IPS DF 6.9 (cell line): ENCODE measurements around the gene MICU1.
"Not testable (repeated sequence)": the region's sequence is repeated elsewhere in the genome, so short reads cannot be mapped to it uniquely, and the experiment has no call there.

ENCODE experiments used
- DNase-seq: peaks from one replicate; pipeline ENCODE4 v3.0.0-alpha.2; 2013; ENCODE audit warnings: low read depth, low spot score
- H3K27ac ChIP-seq: one replicate; pipeline ENCODE4 v1.5.1; 2013; ENCODE audit warnings: low read length, control low read depth
- H3K27me3 ChIP-seq: 2 replicates; pipeline ENCODE4 v1.6.1; 2013; ENCODE audit warnings: mild to moderate bottlenecking, low read length; ENCODE audit not compliant: control insufficient read depth, insufficient read depth
- H3K36me3 ChIP-seq: 2 replicates; pipeline ENCODE4 v1.6.1; 2013; ENCODE audit warnings: low read length; ENCODE audit not compliant: control insufficient read depth, insufficient read depth
- H3K4me1 ChIP-seq: 2 replicates; pipeline ENCODE4 v1.6.1; 2013; ENCODE audit warnings: low read length; ENCODE audit not compliant: control insufficient read depth, insufficient read depth
- H3K4me3 ChIP-seq: 2 replicates; pipeline ENCODE4 v1.5.1; 2013; ENCODE audit warnings: mild to moderate bottlenecking, low read length
- H3K9me3 ChIP-seq: 2 replicates; pipeline ENCODE4 v1.6.1; 2013; ENCODE audit warnings: low read length, inconsistent platforms; ENCODE audit not compliant: control insufficient read depth, insufficient read depth
- WGBS: extraction: QIAGEN DNeasy Blood & Tissue Kit; methylation state at CpG from one replicate; pipeline ENCODE4 v1.1.7; 2013; ENCODE audit warnings: mixed read lengths, missing lambda C conversion rate; ENCODE audit not compliant: insufficient read length, insufficient coverage; 5-methylcytosine and 5-hydroxymethylcytosine counted together

MICU1 gene

GRCh38 chr10:72564596-72564995 is 61.3 kb downstream of the MICU1 start:
- no CpG with 5 or more reads among the region's 1 CpG for WGBS
- Histone ChIP-seq H3K4me3 (no peak overlapping the region), H3K9me3 (0 out of 2 replicates have a peak, but pooled peaks cover 2% of the 10 kb centered on the region), H3K4me1 (no peaks in the 10 kb centered on the region), H3K27me3 (no peaks in the 10 kb centered on the region), H3K36me3 (no peaks in the 10 kb centered on the region), H3K27ac (no peak overlapping the region)
- DNase-seq = no peak

GRCh38 chr10:72563327-72563932 is 62.4 kb downstream of the MICU1 start:
- H3K27me3 ChIP-seq = no peaks in the 10 kb centered on the region
- WGBS = no CpG with 5 or more reads among the region's 6 CpGs
- H3K27ac ChIP-seq = no peak overlapping the region
- H3K9me3 ChIP-seq = 0 out of 2 replicates have a peak, but pooled peaks cover 2% of the 10 kb centered on the region
- no peak for DNase-seq
- no peaks in the 10 kb centered on the region for H3K36me3 ChIP-seq
- H3K4me1 ChIP-seq = no peaks in the 10 kb centered on the region
- no peak overlapping the region for H3K4me3 ChIP-seq

- H3K9me3 ChIP-seq = 0 out of 2 replicates have a peak, but pooled peaks cover 2% of the 10 kb centered on the region
- no peak overlapping the region for H3K27ac ChIP-seq
- no peak for DNase-seq
- no peaks in the 10 kb centered on the region for H3K4me1 ChIP-seq
- H3K36me3 ChIP-seq = no peaks in the 10 kb centered on the region
- H3K4me3 ChIP-seq = no peak overlapping the region
- H3K27me3 ChIP-seq = no peaks in the 10 kb centered on the region
- WGBS = 100% methylated on average over 1 of the region's 3 CpGs
These were observed 64.1 kb downstream of the MICU1 start for GRCh38 chr10:72561745-72562166.

- H3K27ac ChIP-seq = no peak overlapping the region
- H3K4me1 ChIP-seq = no peaks in the 10 kb centered on the region
- DNase-seq = no peak
- no peak overlapping the region for H3K4me3 ChIP-seq
- no CpG with 5 or more reads among the region's 1 CpG for WGBS
- no peaks in the 10 kb centered on the region for H3K36me3 ChIP-seq
- H3K9me3 ChIP-seq = 0 out of 2 replicates have a peak, but pooled peaks cover 2% of the 10 kb centered on the region
- no peaks in the 10 kb centered on the region for H3K27me3 ChIP-seq
These were observed 68.5 kb downstream of the MICU1 start for GRCh38 chr10:72557362-72557761.

- DNase-seq = no peak
- Histone ChIP-seq H3K4me3 (no peak overlapping the region), H3K9me3 (no peaks in the 10 kb centered on the region), H3K27ac (no peak overlapping the region), H3K27me3 (no peaks in the 10 kb centered on the region), H3K36me3 (no peaks in the 10 kb centered on the region), H3K4me1 (no peaks in the 10 kb centered on the region)
These were observed 73.0 kb downstream of the MICU1 start for GRCh38 chr10:72552857-72553256.

- Histone ChIP-seq H3K4me3 (no peak overlapping the region), H3K27ac (no peak overlapping the region), H3K36me3 (no peaks in the 10 kb centered on the region), H3K4me1 (no peaks in the 10 kb centered on the region), H3K27me3 (no peaks in the 10 kb centered on the region), H3K9me3 (no peaks in the 10 kb centered on the region)
- no CpG with 5 or more reads among the region's 2 CpGs for WGBS
- DNase-seq = no peak
These were observed 75.6 kb downstream of the MICU1 start for GRCh38 chr10:72550239-72550638.

GRCh38 chr10:72545546-72545945 is 80.3 kb downstream of the MICU1 start:
- Histone ChIP-seq H3K9me3 (peaks cover 3% of the 10 kb centered on the region), H3K27ac (no peak overlapping the region), H3K4me3 (no peak overlapping the region), H3K4me1 (no peaks in the 10 kb centered on the region), H3K27me3 (no peaks in the 10 kb centered on the region), H3K36me3 (peaks cover 7% of the 10 kb centered on the region; the same call in 1 of the 2 replicates)
- WGBS = no CpG with 5 or more reads among the region's 1 CpG
- no peak for DNase-seq

- DNase-seq, H3K27me3 ChIP-seq, H3K27ac ChIP-seq, H3K36me3 ChIP-seq, H3K9me3 ChIP-seq, H3K4me1 ChIP-seq, H3K4me3 ChIP-seq: not testable (repeated sequence)
- WGBS = no CpG with 5 or more reads among the region's 6 CpGs
These were observed 82.0 kb downstream of the MICU1 start for GRCh38 chr10:72543855-72544254.

GRCh38 chr10:72542396-72542815 is 83.5 kb downstream of the MICU1 start:
- Histone ChIP-seq H3K27ac (no peak overlapping the region), H3K27me3 (no peaks in the 10 kb centered on the region), H3K9me3 (peaks cover 3% of the 10 kb centered on the region), H3K4me1 (no peaks in the 10 kb centered on the region), H3K4me3 (no peak overlapping the region), H3K36me3 (peaks cover 7% of the 10 kb centered on the region; the same call in 1 of the 2 replicates)
- no peak for DNase-seq
- no CpG with 5 or more reads among the region's 8 CpGs for WGBS

GRCh38 chr10:72541337-72541736 is 84.5 kb downstream of the MICU1 start:
- H3K27me3 ChIP-seq = no peaks in the 10 kb centered on the region

GRCh38 chr10:72540193-72540807 is 85.6 kb downstream of the MICU1 start:
- Histone ChIP-seq H3K9me3 (peaks cover 3% of the 10 kb centered on the region), H3K36me3 (peaks cover 7% of the 10 kb centered on the region; the same call in 1 of the 2 replicates), H3K27me3 (no peaks in the 10 kb centered on the region), H3K27ac (no peak overlapping the region), H3K4me3 (no peak overlapping the region), H3K4me1 (no peaks in the 10 kb centered on the region)
- WGBS = no CpG with 5 or more reads among the region's 2 CpGs
- DNase-seq = no peak

More at GRCh38 chr10:72541337-72541736, 84.5 kb downstream of the MICU1 start:
- H3K9me3 ChIP-seq = peaks cover 3% of the 10 kb centered on the region
- H3K27ac ChIP-seq = no peak overlapping the region
- peaks cover 7% of the 10 kb centered on the region; the same call in 1 of the 2 replicates for H3K36me3 ChIP-seq
- H3K4me3 ChIP-seq = no peak overlapping the region
- no peaks in the 10 kb centered on the region for H3K4me1 ChIP-seq
- no peak for DNase-seq
